ENCODE results near the gene C1orf50.
"Not testable (repeated sequence)": the region's sequence is repeated elsewhere in the genome, so short reads cannot be mapped to it uniquely, and the experiment has no call there.

Gene C1orf50

DNA sequence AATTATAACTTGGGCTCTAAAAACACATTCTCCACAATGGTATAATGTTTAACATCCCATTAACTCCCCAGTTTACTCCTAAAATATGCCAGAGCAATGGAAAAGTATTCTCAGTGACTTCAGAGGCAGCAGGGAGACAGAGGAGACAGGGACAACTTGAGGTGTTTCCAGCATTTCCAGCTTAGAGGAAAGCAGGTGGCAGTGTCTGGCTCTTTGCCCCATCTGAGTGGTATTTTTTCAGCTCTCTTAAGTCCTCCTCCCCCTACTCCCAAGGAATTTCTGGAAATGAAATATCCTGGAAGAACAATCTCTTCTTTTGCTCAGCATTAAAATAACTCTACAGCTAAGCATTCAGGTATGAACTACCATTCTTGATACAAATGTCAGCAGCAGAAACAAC lies 39.1 kb downstream of the C1orf50 start:
- no peak for DNase-seq

DNA sequence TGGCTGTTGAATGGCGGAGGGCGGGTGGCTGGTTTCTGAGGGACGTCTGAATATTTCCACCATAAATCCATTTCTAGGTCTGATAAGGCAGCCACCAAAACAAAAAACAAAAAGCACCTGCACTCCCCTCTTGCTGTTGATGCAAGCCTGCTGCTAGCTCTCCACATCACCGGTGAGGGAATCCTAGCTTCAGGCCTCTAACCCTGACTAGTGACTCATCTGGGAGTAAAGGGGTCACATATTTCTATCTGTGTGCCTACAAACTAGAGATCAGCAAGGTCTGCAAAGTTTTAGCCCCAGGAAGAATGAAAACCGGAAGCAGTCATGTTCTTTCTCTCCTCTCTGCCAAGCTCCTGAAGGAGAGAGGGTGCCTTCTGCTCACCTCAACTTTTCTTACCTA lies 39.5 kb downstream of the C1orf50 start:
- DNase-seq = no peak

DNA sequence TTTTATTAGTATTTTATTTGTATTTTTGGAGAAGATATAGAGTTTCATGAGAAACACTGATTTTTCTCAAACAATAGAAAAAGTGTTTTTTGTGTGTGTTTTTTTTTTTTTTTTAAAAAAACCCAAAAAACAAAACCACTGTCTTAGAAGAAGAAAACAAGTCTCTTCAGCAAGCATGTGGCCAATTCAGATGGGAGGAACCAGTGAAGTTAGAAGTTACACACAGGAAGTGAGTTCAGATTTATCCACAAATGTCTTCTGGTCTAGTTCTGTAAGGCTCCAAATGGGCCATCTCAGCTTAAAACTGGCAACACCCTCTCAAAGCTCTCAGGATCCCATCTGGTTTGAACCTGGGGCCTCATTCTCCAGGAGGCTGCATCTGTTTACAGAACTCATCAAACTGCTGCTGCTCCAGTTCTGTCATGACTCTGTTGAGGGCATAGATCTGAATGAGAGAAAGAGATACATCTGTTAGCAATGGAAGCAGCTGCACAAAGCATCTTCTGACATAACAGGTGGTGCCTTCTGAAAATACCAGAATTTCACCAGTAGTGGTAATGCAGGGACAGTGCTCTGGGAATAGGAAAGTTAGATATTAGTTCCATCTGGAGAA lies 40.1 kb downstream of the C1orf50 start:
- DNase-seq = no peak

DNA sequence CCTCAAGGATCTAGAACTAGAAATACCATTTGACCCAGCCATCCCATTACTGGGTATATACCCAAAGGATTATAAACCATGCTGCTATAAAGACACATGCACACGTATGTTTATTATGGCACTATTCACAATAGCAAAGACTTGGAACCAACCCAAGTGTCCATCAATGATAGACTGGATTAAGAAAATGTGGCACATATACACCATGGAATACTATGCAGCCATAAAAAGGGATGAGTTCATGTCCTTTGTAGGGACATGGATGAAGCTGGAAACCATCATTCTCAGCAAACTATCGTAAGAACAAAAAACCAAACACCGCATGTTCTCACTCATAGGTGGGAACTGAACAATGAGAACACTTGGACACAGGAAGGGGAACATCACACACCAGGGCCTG lies 47.8 kb downstream of the C1orf50 start:
- not testable (repeated sequence) for DNase-seq

DNA sequence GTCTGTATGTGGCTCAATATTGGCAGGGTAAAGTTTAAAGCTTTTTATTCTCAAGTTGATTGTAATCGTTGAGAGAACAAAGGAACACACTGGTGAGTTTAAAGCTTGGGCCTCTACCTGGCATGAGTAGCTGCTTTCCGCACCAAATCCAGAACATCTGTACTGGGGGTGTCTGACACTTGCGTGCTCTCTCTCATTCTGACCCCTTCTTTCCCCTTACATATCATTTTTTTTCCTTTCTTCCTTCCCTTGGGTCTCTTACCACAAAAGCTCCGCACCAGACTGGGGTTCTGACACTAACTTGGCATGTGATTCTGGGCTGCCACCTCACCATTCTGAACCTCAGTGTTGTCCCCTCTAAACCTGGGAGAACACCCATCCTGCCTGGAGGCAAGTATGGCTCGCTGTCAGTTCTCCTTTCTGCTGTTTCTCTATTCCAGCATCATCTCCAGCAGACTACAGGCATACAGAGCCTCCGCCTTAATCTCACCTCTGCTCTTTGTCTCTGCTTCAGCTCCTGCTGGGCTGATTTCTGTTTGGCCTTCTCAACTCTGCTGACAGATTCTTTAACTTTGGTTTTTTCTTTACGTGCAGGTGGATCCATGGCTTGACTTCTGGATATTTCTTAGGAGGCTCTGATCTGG lies 49.0 kb downstream of the C1orf50 start:
- DNase-seq = peak; percentile 14

DNA sequence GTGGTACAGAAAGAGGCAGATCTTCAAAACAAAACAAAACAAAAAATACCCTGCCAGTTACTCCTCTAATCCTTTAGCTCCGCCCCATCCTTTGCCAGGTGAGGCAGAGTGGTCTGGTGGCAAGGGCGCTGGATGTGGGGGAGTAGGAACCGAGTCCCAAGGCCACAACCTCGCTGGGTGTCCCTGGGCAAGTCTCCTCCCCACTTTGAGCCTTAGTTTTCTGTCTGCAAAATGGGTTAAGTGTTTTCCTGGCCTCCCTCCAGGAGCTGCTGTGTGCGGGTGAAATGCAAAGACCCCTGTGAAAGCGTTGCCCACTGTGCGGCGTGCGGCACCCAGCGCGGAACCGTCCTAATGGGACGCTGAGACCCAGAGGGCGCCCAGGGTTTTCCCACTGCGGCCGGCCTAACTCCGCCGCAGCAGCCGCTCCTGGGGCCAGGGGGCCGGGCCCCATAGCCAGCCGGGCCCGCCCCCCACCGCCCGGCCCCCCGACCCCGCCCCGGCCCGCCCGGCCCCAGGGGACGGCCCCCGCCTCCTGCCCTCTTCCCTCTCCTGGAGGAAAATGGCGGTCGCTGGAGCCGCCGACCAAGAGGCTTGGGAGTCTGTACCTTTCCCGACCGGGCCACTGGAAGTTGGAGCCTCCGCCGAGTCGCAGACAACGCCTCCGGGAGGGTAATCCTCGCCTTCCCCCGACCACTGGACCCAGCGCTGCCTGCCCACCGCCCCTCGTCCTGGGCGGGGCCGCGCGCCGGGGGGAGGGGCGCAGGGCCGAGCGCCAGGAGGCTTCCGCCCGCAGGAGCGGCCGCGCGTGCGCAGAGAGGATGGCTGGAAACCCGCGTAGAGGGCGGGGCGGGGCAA lies 49.8 kb downstream of the C1orf50 start, which contains the start of the genes ERMAP and SVBP:
ERMAP (plus strand) TSS at position 538 of the 855 bp plus-strand sequence. CDS start 13,327 bp downstream, outside the sequence.
SVBP (minus strand) TSS at position 813 of the 855 bp plus-strand sequence. CDS start 853 bp downstream, outside the sequence.
- peak; percentile 97 for DNase-seq

DNA sequence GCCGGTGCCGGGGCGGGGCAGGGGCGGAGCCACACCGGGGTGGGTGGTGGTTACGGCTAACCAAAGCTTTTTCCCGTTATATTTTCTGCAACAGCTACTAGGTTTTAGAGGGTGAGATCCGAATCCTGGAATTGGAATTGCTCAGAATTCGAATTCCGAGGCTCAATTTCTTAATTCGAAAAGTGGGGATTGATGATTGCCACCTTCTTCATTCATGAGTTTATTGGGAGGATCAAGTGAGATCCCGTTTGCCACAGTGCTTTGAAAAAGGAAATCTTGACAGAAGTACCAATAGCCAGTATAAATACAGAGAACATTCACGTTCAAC lies 50.4 kb downstream of the C1orf50 start:
- DNase-seq = no peak

DNA sequence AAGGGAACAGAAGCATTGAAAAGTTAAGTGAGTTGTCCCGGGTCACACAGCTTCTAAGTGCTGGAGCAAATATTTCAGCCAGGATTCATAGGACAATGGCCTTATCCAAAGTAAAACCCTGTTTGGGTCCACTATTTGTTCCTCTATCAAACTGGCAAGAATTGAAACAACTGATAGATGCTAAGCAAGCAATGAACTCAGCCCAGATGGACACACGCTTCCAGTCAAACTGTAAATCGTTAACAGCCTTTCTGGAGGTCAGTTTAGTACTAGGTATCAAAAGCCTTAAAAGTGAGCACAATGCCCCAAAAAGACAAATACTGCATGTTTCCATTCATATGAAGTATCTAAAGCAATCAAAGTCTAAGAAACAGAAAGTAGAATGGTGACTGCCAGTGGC lies 50.9 kb downstream of the C1orf50 start:
- DNase-seq = no peak

DNA sequence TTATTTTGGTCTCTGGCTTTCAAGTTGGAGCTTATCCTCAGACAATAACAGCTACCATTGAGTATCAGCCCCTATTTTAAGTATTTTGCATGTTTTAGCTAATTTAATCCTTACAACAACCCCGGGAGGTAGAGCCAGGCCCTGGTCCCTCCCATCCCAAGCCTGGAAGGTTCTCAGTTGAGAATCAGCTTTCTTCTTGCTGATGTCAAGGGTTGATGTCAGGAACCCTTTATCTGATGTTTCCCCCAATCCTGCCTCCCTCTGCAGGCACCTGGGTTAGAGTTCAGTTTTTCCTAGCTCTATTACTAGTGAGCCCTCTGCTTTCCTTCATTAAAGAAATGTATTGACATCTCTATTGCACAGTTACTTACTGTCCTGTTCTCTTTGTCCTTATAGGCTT lies 53.8 kb downstream of the C1orf50 start:
- no peak for DNase-seq

DNA sequence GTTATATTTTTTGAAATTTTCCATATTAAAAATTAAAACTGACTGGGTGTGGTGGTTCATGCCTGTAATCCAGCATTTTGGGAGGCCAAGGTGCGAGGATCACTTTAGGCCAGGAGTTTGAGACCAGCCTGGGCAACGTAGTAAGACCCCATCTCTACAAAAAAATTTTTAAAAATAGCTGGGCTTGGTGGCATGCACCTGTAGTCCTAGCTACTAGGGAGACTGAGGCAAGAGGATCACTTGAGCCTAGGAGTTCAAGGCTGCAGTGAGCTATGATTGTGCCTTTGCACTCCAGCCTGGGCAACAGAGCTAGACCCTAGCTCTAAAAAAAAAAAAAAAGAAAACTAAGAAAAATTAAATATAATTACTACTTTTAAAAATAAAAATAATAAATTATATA lies 54.6 kb downstream of the C1orf50 start:
- DNase-seq = no peak

DNA sequence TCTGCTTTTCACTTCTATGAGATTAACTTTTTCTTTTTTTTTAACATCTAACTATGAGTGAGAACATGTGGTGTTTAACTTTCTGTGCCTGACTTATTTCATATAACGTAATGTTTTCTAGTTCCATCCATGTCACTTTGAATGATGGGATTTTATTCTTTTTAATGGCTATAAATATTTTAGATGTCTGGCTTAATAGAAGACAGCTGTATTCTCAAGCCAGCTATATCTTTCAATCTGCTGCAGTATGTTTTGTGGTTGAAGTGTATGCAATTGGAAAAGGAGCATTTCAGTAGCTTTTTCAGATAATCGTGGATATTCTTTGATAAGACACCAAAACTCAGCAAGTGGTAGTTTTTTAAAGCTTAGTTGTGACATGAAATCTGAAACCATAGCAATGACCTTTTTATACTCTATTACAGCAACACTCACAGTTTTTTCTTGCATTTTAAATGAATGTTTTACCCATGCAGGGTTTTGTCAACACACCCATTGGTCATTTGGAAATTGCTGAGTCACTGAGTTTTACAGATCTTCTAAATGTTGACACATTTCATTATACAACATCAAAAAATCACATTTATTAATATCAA lies 55.8 kb downstream of the C1orf50 start:
- DNase-seq = no peak

DNA sequence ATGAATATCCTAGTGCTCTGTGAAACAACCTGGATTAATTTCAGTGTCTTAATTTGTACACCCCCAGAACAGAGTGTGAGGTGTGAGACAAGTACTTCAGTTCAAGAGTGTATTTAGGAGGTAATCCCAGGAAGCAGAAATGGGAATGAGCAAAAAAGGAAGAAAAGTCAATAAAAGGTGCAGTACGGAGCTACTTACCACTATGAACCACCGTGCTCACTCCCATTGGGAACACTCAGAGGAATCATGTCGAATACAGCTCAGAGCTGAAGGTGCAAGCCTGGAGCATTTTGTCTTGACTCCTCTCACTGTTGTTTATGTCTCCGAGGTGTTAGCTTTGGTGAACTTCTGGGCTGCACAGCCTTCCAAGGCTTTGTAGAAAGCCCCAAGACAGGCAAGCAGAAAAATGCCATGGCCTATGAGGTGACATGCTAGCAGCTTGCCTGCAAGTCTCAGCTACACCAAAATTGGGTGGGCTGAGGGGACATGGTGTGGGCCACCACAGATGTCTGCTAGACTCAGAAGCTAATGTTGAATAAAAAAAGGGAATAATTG lies 57.5 kb downstream of the C1orf50 start:
- DNase-seq = no peak

DNA sequence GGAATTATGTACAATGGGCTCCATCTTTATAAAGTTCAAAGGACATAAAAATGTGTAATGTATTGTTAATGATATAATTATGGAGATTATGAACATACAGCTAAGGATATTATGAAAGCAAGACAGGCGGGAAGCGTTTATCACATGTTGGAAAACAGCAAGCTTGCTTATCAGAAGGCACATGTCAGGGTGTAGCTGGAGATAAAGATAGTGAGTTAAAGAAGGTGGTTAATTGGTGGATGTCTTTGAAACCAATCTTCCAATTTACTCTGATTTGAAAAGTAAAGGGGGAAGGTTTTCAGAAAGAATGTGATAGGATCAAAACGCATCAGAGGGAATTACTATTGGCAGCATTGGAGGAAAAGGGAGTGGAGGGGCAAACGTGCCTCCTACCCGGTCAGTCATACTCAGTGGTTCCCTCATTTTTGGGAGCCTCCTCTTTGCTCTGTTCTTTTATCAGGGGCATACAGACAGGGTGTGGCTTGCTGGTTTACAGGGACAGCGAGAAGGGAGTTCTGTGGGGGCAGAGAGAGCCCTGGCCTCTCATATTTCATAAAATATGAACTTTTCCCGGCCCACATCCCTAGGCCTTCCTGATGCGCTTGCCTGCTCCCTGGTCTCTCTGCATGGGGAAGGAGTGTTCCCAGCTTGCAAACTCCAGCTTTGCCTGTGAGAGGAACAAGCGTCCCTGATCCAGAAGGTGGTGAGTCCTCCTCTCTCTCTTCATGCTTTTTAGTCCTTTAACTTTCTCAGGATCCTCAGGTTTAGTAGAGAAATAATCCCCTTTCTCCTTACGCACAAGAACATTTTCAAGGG lies 58.2 kb downstream of the C1orf50 start:
- no peak for DNase-seq
